ENCODE results near the gene TBCE. TPM values are rescaled to one million over a fixed set of nuclear protein-coding genes. Genes with fewer than 3 reads are reported as not detected.

Gene TBCE
- total and polyA plus RNA-seq, 2 donors (not counting 1 experiment from before 2014, with no cell fraction given): 15.2 to 22.1 TPM

DNA sequence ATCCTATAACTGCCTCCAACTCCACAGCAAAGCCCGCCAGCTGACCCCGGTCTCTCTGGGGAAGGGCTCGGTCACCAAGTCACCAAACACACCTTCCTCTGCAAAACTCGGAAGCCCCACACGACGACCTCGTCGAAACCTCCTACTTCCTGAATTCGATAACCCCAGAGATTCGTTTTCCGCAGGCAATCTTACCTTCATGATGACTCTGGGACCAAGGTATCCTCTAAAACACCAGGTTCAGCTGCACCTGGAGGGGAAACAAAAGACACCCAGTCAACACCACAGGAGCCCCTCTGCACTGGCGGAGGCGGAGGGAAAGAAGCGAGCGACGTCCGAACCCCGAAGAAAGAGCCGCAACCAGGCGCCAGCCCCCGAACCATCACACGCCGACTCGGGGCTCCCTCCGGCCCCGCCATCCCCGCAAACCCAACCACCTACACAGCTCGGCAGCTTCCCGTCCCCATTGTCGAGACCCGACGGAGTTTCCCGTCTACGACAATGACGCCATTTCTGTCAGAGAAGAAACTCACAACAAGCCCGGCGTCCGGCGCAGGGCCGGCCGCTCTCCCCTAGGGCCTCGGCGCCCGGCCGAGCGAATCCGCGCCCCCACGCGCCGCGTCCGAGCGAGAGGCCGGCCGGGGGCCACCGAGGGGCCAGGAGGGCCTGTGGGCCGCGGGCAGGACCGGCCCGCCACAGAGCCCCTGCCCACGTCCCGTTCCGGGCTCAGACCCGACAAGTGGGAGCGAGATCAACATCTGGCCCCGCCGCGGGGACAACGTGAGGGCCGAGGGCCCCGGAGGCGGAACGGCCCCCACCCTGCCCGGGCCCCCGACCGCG is 40.3 kb upstream of the TBCE start:
- DNase-seq (peak; percentile 85), ATAC-seq (ENCODE audit: low read depth) (peak; percentile 3)
- Histone ChIP-seq H3K9ac (ENCODE audit: low read length) (peak overlapping the region; percentile 96), H3K9me3 (ENCODE audit: control extremely low read depth in 1 of 3, control insufficient read depth in 2 of 3, insufficient read depth in 1 of 3, low read length in 2 of 3) (no peaks in the 10 kb centered on the region), H3K79me2 (ENCODE audit: control insufficient read depth, insufficient read depth, low read length) (peaks cover 89% of the 10 kb centered on the region), H3K4me1 (ENCODE audit: control insufficient read depth in 2 of 2, insufficient read depth in 2 of 2, low read length in 2 of 2) (peaks cover 44 to 59% of the 10 kb centered on the region in 2 donors), H3K27ac (ENCODE audit: low read length in 2 of 2) (peak overlapping the region; percentile 89 to 98), H3K4me3 (ENCODE audit: control extremely low read depth in 1 of 5, extremely low read depth in 1 of 5, insufficient read depth in 1 of 5, low read depth in 2 of 5, low read length in 4 of 5) (peak overlapping the region; percentile 73 to 99 (median 93)), H2AFZ (ENCODE audit: insufficient read depth, low read depth, low read length, poor library complexity, severe bottlenecking) (peak overlapping the region; percentile 63), H3K27me3 (replicated peaks in 1 of 4; ENCODE audit: control extremely low read depth in 1 of 4, control insufficient read depth in 3 of 4, insufficient read depth in 4 of 4, low read length in 3 of 4) (no peaks in the 10 kb centered on the region), H4K20me1 (ENCODE audit: control insufficient read depth, insufficient read depth, low read length, poor library complexity, severe bottlenecking) (peaks cover 63% of the 10 kb centered on the region), H3K36me3 (replicated peaks in 1 of 2; ENCODE audit: control extremely low read depth in 1 of 2, control insufficient read depth in 1 of 2, extremely low read depth in 1 of 2, insufficient read depth in 2 of 2, low read length in 1 of 2) (peaks cover under 1 to 4% of the 10 kb centered on the region in 2 experiments), H3K4me2 (replicated peaks; ENCODE audit: low read depth, low read length, poor library complexity, severe bottlenecking) (peak overlapping the region; percentile 75)
- intact Hi-C loops (cut with micrococcal nuclease): loop anchor here (5.0 to 10.0 kb wide), 4 partner anchors 90 to 1468 kb away; partner anchors contain the start of genes IRF2BP2 and MTR
- Mint-ChIP-seq H3K4me1 (peaks cover 50% of the 10 kb centered on the region), H3K27ac (peak overlapping the region; percentile 98), H3K27me3 (no peaks in the 10 kb centered on the region), H3K4me3 (peak overlapping the region; percentile 99), H3K9me3 (ENCODE audit: insufficient read depth) (no peaks in the 10 kb centered on the region)
- WGBS (ENCODE audit: insufficient coverage): under 1% methylated on average over 74 of the region's 78 CpGs
- TF ChIP-seq EZH2 (IDR thresholded peaks at IDR 0.05; ENCODE audit: borderline replicate concordance, insufficient read depth, low read depth, low read length, poor library complexity, severe bottlenecking): no peak
- TF ChIP-seq, protein P1, sequence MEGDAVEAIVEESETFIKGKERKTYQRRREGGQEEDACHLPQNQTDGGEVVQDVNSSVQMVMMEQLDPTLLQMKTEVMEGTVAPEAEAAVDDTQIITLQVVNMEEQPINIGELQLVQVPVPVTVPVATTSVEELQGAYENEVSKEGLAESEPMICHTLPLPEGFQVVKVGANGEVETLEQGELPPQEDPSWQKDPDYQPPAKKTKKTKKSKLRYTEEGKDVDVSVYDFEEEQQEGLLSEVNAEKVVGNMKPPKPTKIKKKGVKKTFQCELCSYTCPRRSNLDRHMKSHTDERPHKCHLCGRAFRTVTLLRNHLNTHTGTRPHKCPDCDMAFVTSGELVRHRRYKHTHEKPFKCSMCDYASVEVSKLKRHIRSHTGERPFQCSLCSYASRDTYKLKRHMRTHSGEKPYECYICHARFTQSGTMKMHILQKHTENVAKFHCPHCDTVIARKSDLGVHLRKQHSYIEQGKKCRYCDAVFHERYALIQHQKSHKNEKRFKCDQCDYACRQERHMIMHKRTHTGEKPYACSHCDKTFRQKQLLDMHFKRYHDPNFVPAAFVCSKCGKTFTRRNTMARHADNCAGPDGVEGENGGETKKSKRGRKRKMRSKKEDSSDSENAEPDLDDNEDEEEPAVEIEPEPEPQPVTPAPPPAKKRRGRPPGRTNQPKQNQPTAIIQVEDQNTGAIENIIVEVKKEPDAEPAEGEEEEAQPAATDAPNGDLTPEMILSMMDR (IDR thresholded peaks at IDR 0.05): no peak
- CTCF ChIA-PET: interaction anchor here (0.8 to 2.7 kb wide), 3 partner anchors 51 to 90 kb away, joined by 3 to 8 read pairs (median 3); no protein-coding TSS in a partner anchor
- POLR2A ChIA-PET: interaction anchor here (0.6 to 1.4 kb wide), 3 partner anchors 13 to 48 kb away, joined by 3 to 4 read pairs (median 3); no protein-coding TSS in a partner anchor

Data from B cell (primary cell).